ENCODE measurements around the gene CDH12.

CDH12 gene

DNA sequence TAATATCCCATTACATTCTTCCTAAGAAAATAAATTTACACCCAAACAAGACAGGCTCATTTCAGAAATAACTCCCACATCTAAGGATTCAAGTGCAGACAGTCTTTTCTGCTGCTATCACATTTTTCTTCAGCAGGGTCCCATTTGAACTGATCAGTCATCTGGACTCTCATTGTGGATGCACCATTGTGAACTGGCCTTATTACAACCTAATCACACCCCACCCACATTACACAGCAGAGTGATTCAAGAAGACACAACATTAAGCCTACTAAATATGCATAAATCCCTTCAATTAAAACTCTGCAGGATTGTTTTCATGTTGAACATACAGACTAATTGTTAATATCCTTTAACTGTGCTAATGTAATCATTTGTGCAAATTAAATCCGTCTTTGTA lies 146.2 kb downstream of the CDH12 start:
- H3K27me3 ChIP-seq (ENCODE audit: insufficient read depth, poor library complexity, severe bottlenecking) = no peaks in the 10 kb centered on the region
- no peak for DNase-seq (ENCODE audit: low read depth in 1 of 2, low spot score in 1 of 2)
- no peak for TF ChIP-seq POLR2AphosphoS5 (IDR thresholded peaks at IDR 0.05; ENCODE audit: low read depth)
- TF ChIP-seq SPI1 (IDR thresholded peaks at IDR 0.05; ENCODE audit: borderline replicate concordance, low read depth) = no peak
- TF ChIP-seq GABPA (IDR thresholded peaks at IDR 0.05; ENCODE audit: low read depth) = no peak
- TF ChIP-seq CTCF (IDR thresholded peaks at IDR 0.05; ENCODE audit: insufficient read depth, low read length) = no peak
- TF ChIP-seq, protein P1, sequence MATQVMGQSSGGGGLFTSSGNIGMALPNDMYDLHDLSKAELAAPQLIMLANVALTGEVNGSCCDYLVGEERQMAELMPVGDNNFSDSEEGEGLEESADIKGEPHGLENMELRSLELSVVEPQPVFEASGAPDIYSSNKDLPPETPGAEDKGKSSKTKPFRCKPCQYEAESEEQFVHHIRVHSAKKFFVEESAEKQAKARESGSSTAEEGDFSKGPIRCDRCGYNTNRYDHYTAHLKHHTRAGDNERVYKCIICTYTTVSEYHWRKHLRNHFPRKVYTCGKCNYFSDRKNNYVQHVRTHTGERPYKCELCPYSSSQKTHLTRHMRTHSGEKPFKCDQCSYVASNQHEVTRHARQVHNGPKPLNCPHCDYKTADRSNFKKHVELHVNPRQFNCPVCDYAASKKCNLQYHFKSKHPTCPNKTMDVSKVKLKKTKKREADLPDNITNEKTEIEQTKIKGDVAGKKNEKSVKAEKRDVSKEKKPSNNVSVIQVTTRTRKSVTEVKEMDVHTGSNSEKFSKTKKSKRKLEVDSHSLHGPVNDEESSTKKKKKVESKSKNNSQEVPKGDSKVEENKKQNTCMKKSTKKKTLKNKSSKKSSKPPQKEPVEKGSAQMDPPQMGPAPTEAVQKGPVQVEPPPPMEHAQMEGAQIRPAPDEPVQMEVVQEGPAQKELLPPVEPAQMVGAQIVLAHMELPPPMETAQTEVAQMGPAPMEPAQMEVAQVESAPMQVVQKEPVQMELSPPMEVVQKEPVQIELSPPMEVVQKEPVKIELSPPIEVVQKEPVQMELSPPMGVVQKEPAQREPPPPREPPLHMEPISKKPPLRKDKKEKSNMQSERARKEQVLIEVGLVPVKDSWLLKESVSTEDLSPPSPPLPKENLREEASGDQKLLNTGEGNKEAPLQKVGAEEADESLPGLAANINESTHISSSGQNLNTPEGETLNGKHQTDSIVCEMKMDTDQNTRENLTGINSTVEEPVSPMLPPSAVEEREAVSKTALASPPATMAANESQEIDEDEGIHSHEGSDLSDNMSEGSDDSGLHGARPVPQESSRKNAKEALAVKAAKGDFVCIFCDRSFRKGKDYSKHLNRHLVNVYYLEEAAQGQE (IDR thresholded peaks at IDR 0.05; ENCODE audit: insufficient replicate concordance, low read depth) = no peak
- no peak overlapping the region for H3K4me3 ChIP-seq (replicated peaks; ENCODE audit: insufficient read depth, low read length)
- H3K27ac ChIP-seq (replicated peaks) = no peak overlapping the region

DNA sequence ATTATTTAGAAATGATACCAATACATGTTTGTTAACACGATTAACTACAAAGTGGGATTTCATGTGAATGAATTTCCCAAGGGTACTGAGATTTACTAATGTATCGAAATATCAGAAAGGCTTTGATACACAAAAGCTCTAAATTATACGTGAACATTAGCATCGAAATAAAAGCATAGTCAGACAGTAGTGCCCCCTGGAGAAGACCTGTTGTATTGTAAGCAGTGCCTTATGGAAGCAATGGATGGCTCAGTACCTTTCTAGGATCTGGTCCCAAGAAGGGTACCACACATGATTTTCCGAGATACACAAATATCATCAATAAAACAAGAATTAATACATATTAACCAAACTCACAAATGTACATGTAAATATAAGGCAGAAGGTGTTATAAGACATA lies 153.8 kb downstream of the CDH12 start:
- Histone ChIP-seq H3K4me3 (replicated peaks; ENCODE audit: insufficient read depth, low read length) (no peak overlapping the region), H3K27ac (replicated peaks) (no peak overlapping the region), H3K27me3 (ENCODE audit: insufficient read depth, poor library complexity, severe bottlenecking) (no peaks in the 10 kb centered on the region)
- DNase-seq (ENCODE audit: low read depth in 1 of 2, low spot score in 1 of 2) = no peak
- no peak for TF ChIP-seq GABPA (IDR thresholded peaks at IDR 0.05; ENCODE audit: low read depth)
- TF ChIP-seq CTCF (IDR thresholded peaks at IDR 0.05; ENCODE audit: insufficient read depth, low read length) = no peak
- no peak for TF ChIP-seq SPI1 (IDR thresholded peaks at IDR 0.05; ENCODE audit: borderline replicate concordance, low read depth)
- TF ChIP-seq, protein P1 (IDR thresholded peaks at IDR 0.05; ENCODE audit: insufficient replicate concordance, low read depth) = no peak
- no peak for TF ChIP-seq POLR2AphosphoS5 (IDR thresholded peaks at IDR 0.05; ENCODE audit: low read depth)

DNA sequence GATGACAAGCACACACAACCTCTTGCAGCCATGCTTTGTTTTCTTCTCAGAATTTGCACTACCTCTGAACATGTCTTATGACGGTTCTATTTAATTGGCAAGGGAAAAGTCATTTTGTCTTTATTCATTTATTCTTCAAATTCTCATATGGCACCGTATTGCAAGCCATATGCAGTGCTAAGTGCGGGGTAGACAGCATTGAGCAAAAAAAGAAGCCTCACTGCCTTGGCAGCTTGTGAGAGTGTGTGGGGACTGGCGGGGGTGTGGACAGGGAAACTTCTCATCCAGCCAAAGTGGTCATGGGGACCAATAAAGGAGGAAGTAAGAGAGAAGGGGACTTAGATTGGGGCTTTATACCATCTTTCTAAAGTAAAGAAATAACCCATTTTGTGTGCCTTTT lies 160.0 kb downstream of the CDH12 start:
- TF ChIP-seq GABPA (IDR thresholded peaks at IDR 0.05; ENCODE audit: low read depth) (no peak), SPI1 (IDR thresholded peaks at IDR 0.05; ENCODE audit: borderline replicate concordance, low read depth) (no peak)
- TF ChIP-seq, protein P1 (IDR thresholded peaks at IDR 0.05; ENCODE audit: insufficient replicate concordance, low read depth) = no peak
- H3K4me3 ChIP-seq (replicated peaks; ENCODE audit: insufficient read depth, low read length) = no peak overlapping the region
- no peak for DNase-seq (ENCODE audit: low read depth in 1 of 2, low spot score in 1 of 2)
- H3K27ac ChIP-seq (replicated peaks) = no peak overlapping the region
- H3K27me3 ChIP-seq (ENCODE audit: insufficient read depth, poor library complexity, severe bottlenecking) = no peaks in the 10 kb centered on the region

DNA sequence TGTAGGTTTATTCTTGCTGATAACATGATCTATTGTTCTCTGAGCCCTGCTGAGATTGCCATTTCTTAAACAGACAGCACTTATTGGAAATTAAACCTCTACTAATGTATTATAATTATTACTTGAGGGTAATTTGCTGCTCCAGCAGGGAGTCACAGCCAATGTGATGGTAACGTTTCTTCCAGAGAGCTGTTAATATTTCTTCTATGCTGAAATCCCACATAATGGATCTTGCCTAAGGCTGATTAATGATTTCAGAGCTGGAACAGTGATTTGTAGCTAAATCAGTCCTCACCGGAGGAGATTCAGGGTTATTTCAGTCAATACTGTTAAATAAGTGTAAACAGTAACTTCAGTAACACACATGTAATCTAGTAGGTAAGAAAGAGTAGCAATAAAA lies 170.1 kb downstream of the CDH12 start:
- no peaks in the 10 kb centered on the region for H3K27me3 ChIP-seq (ENCODE audit: insufficient read depth, poor library complexity, severe bottlenecking)
- TF ChIP-seq GABPA (IDR thresholded peaks at IDR 0.05; ENCODE audit: low read depth) = no peak
- TF ChIP-seq POLR2AphosphoS5 (IDR thresholded peaks at IDR 0.05; ENCODE audit: low read depth) = no peak
- TF ChIP-seq SPI1 (IDR thresholded peaks at IDR 0.05; ENCODE audit: borderline replicate concordance, low read depth) = no peak
- TF ChIP-seq, protein P1 (IDR thresholded peaks at IDR 0.05; ENCODE audit: insufficient replicate concordance, low read depth) = no peak
- no peak for TF ChIP-seq CTCF (IDR thresholded peaks at IDR 0.05; ENCODE audit: insufficient read depth, low read length)
- H3K4me3 ChIP-seq (replicated peaks; ENCODE audit: insufficient read depth, low read length) = no peak overlapping the region
- DNase-seq (ENCODE audit: low read depth in 1 of 2, low spot score in 1 of 2) = no peak
- no peak overlapping the region for H3K27ac ChIP-seq (replicated peaks)
